Fibroblast of mammary gland (primary cell): ENCODE measurements around the gene ADCK2.
A peak's percentile ranks its signal among the peaks of the same experiment; 100 is the strongest.
"Not testable (repeated sequence)": the region's sequence is repeated elsewhere in the genome, so short reads cannot be mapped to it uniquely, and the experiment has no call there.

ENCODE experiments used
- DNase-seq: peaks from one replicate; pipeline ENCODE4 v3.0.0-alpha.2; 2010; ENCODE audit warnings: low read depth
- H3K4me3 ChIP-seq: 2 replicates; pipeline ENCODE4 v1.5.1; 2011; ENCODE audit warnings: low read depth, mild to moderate bottlenecking, low read length, moderate library complexity; ENCODE audit not compliant: control insufficient read depth
- CTCF ChIP-seq: conservative IDR thresholded peaks from 2 replicates; pipeline ENCODE4 v1.5.1; 2011; ENCODE audit warnings: low read depth, low read length, inconsistent platforms; ENCODE audit not compliant: control insufficient read depth, insufficient read depth

ADCK2 gene

GRCh38 chr7:140640727-140641523 is 31.8 kb upstream of the ADCK2 start, which contains the start of gene DENND2A:
DENND2A (minus strand) TSS chr7:140640813; CDS start chr7:140602397, 38,416 bp downstream.
- H3K4me3 ChIP-seq = peak within 1 kb of the TSS; percentile 27
- no peak for DNase-seq

GRCh38 chr7:140641524-140642195 is 31.1 kb upstream of the ADCK2 start:
- TF ChIP-seq CTCF = no peak
- no peak for DNase-seq
- no peak overlapping the region for H3K4me3 ChIP-seq

More at GRCh38 chr7:140640727-140641523, 31.8 kb upstream of the ADCK2 start, which contains the start of gene DENND2A:
- TF ChIP-seq CTCF = no peak

- TF ChIP-seq CTCF = no peak
- DNase-seq = no peak
These were observed 29.3 kb upstream of the ADCK2 start for GRCh38 chr7:140643416-140643815.

GRCh38 chr7:140644761-140645160 is 28.0 kb upstream of the ADCK2 start:
- DNase-seq, H3K4me3 ChIP-seq: not testable (repeated sequence)

More at GRCh38 chr7:140643416-140643815, 29.3 kb upstream of the ADCK2 start:
- no peak overlapping the region for H3K4me3 ChIP-seq

- peak; percentile 46 for TF ChIP-seq CTCF
- H3K4me3 ChIP-seq = no peak overlapping the region
- no peak for DNase-seq
These were observed 27.4 kb upstream of the ADCK2 start for GRCh38 chr7:140645166-140645900.

- no peak overlapping the region for H3K4me3 ChIP-seq
- peak; percentile 60 for TF ChIP-seq CTCF
- DNase-seq = no peak
These were observed 25.7 kb upstream of the ADCK2 start for GRCh38 chr7:140646931-140647647.
